Fibroblast of mammary gland (primary cell): ENCODE measurements around the gene UNC45B.

Experiments used
- DNase-seq: peaks from one replicate; pipeline ENCODE4 v3.0.0-alpha.2; 2010; ENCODE audit warnings: low read depth
- H3K4me3 ChIP-seq: 2 replicates; pipeline ENCODE4 v1.5.1; 2011; ENCODE audit warnings: low read depth, mild to moderate bottlenecking, low read length, moderate library complexity; ENCODE audit not compliant: control insufficient read depth
- TF ChIP-seq, protein P1 (sequence below): conservative IDR thresholded peaks from 2 replicates; pipeline ENCODE4 v1.5.1; 2011; ENCODE audit warnings: low read depth, low read length, inconsistent platforms; ENCODE audit not compliant: control insufficient read depth, insufficient read depth

Gene UNC45B

GRCh38 chr17:35160354-35161201 is 13.0 kb downstream of the UNC45B start:
- TF ChIP-seq, protein P1, sequence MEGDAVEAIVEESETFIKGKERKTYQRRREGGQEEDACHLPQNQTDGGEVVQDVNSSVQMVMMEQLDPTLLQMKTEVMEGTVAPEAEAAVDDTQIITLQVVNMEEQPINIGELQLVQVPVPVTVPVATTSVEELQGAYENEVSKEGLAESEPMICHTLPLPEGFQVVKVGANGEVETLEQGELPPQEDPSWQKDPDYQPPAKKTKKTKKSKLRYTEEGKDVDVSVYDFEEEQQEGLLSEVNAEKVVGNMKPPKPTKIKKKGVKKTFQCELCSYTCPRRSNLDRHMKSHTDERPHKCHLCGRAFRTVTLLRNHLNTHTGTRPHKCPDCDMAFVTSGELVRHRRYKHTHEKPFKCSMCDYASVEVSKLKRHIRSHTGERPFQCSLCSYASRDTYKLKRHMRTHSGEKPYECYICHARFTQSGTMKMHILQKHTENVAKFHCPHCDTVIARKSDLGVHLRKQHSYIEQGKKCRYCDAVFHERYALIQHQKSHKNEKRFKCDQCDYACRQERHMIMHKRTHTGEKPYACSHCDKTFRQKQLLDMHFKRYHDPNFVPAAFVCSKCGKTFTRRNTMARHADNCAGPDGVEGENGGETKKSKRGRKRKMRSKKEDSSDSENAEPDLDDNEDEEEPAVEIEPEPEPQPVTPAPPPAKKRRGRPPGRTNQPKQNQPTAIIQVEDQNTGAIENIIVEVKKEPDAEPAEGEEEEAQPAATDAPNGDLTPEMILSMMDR, result no peak
- H3K4me3 ChIP-seq, result no peak overlapping the region
- no peak for DNase-seq

DNA sequence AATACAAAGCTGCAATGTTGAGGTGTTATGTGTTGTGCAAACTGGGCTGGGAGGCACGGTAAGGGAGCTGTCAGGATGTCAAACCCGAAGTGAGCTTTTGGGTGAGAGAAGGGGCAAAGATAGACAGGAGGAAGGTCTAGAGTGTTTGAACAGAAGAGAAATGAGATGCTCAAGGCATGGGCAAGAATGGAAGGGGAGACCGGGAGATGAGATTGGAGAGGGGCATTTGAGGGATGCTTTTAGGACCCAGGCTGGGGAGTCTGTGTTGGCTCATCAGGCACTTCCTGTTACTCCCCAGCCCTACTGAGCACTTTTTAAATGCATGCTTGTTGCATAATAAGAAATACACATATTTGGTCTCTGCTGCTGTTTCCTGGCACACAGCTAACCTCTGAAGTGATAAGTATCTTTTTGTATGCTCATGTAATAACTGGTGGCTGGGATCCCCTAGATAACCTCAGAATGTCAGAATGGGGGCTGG is 13.7 kb downstream of the UNC45B start:
- no peak overlapping the region for H3K4me3 ChIP-seq
- no peak for DNase-seq
- TF ChIP-seq, protein P1, result no peak

DNA sequence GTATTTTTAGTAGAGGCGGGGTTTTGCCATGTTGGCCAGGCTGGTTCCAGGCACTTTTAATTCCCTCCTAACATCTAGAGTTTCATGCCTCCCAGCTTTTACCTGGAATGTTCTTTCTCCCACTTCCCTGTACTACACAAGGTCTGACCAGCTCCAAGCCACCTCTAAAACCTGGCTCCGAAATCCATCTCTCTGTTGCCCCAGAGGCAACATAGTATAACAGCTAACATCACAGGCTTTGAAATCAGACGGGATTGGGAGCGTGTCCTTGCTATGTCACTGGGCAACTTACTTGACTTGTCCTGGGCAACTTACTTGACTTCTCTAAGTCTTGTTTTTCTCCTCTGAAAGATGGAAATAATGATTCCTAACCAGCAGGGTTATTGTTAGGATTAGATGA is 15.1 kb downstream of the UNC45B start:
- DNase-seq, result no peak
- H3K4me3 ChIP-seq, result no peak overlapping the region
- TF ChIP-seq, protein P1, result no peak

GRCh38 chr17:35163886-35164285 is 16.3 kb downstream of the UNC45B start:
- no peak for DNase-seq
- TF ChIP-seq, protein P1, result no peak
- no peak overlapping the region for H3K4me3 ChIP-seq

GRCh38 chr17:35164716-35165115 is 17.1 kb downstream of the UNC45B start:
- TF ChIP-seq, protein P1, result no peak
- no peak overlapping the region for H3K4me3 ChIP-seq
- DNase-seq, result no peak

GRCh38 chr17:35166526-35166925 is 18.9 kb downstream of the UNC45B start:
- TF ChIP-seq, protein P1, result no peak
- no peak for DNase-seq
- H3K4me3 ChIP-seq, result no peak overlapping the region
